Caco-2 (cell line): Measurements from ENCODE around the gene EIF4E3. TPM values are rescaled to one million over a fixed set of nuclear protein-coding genes. Genes with fewer than 3 reads are reported as not detected.

ENCODE experiments used
- BruUV-seq: library from RNA; stranded (reverse); fragments of 400-500 nt; replicated peaks from 2 replicates; lab custom pipeline; 2021; lab: Mats Ljungman, UMichigan
- CTCF ChIA-PET: fragments of 300-600 bp; sonication (Branson Sonifier 250); formaldehyde crosslinking; loops from one replicate; lab custom pipeline; 2022; ENCODE audit warnings: antibody characterized with exemption; lab: Charles Lee
- POLR2A ChIA-PET: fragments of 300-600 bp; sonication (Branson Sonifier 250); formaldehyde crosslinking; loops from one replicate; lab custom pipeline; 2022; ENCODE audit warnings: antibody characterized with exemption; lab: Charles Lee
- DNase-seq, 2 experiments: peaks; one replicate each; pipeline versions ENCODE4 v3.0.0 to v3.0.0-alpha.2; 2020 to 2022
- H3K27me3 ChIP-seq: replicated peaks from 2 replicates; pipeline ENCODE4 v1.6.0; 2011; ENCODE audit warnings: low read length; ENCODE audit not compliant: control insufficient read depth, insufficient read depth
- H3K36me3 ChIP-seq: 2 replicates; pipeline ENCODE4 v1.5.1; 2011; ENCODE audit warnings: low read length; ENCODE audit not compliant: control insufficient read depth, insufficient read depth
- H3K4me1 ChIP-seq: fragments of 250-450 bp; sonication (Bioruptor Pico); 2 replicates; pipeline ENCODE4 v1.5.1; 2020; ENCODE audit warnings: mild to moderate bottlenecking
- H3K4me3 ChIP-seq: 2 replicates; pipeline ENCODE4 v1.5.1; 2011; ENCODE audit warnings: low read depth, mild to moderate bottlenecking, control low read depth, low read length
- H3K9me3 ChIP-seq: fragments of 250-450 bp; sonication (Bioruptor Pico); 2 replicates; pipeline ENCODE4 v1.5.1; 2020; ENCODE audit warnings: mild to moderate bottlenecking, moderate library complexity
- H3K27ac Mint-ChIP-seq: one replicate; pipeline ENCODE4 v1.8.0; 2022; ENCODE audit warnings: mixed read lengths; ENCODE audit not compliant: unreplicated experiment
- H3K27me3 Mint-ChIP-seq: one replicate; pipeline ENCODE4 v1.8.0; 2022; ENCODE audit warnings: mixed read lengths; ENCODE audit not compliant: insufficient read depth, unreplicated experiment
- H3K36me3 Mint-ChIP-seq: one replicate; pipeline ENCODE4 v1.8.0; 2022; ENCODE audit warnings: mild to moderate bottlenecking, mixed read lengths; ENCODE audit not compliant: insufficient read depth, unreplicated experiment
- H3K4me1 Mint-ChIP-seq: one replicate; pipeline ENCODE4 v1.8.0; 2022; ENCODE audit warnings: low read depth, mixed read lengths; ENCODE audit not compliant: unreplicated experiment
- H3K4me3 Mint-ChIP-seq: one replicate; pipeline ENCODE4 v1.8.0; 2022; ENCODE audit warnings: mild to moderate bottlenecking, moderate library complexity, mixed read lengths; ENCODE audit not compliant: unreplicated experiment
- H3K9me3 Mint-ChIP-seq: one replicate; pipeline ENCODE4 v1.8.0; 2022; ENCODE audit warnings: mixed read lengths; ENCODE audit not compliant: unreplicated experiment
- CTCF ChIP-seq, 2 experiments: fragments of 200-600 bp in 1 of 2; IDR thresholded peaks; 1 replicate in 1 of 2; 2 replicates in 1 of 2; pipeline versions ENCODE4 v1.5.1 to v1.8.0; 2011 to 2022; ENCODE audit warnings: antibody characterized with exemption in 1 of 2, control low read depth in 1 of 2, inconsistent platforms in 1 of 2, low read depth in 1 of 2, low read length in 1 of 2, mild to moderate bottlenecking in 1 of 2, moderate library complexity in 1 of 2; ENCODE audit not compliant: insufficient read depth in 1 of 2, severe bottlenecking in 1 of 2, unreplicated experiment in 1 of 2
- intact Hi-C: fragments of 100-400 bp; cut with micrococcal nuclease; formaldehyde crosslinking; loops from one replicate; pipeline ENCODE4 v1.10.0; 2022; ENCODE audit not compliant: unreplicated experiment
- total RNA-seq: library from RNA; stranded (reverse); gene quantifications from 2 replicates; pipeline ENCODE4 v1.2.3, GENCODE V29; 2022

Gene EIF4E3
- total RNA-seq, 1 experiment from 2014 or later: 1.7 TPM

GRCh38 chr3:71722693-71723092 lies 2.5 kb downstream of the EIF4E3 start:
- intact Hi-C loops: no loop called here
- H3K27ac Mint-ChIP-seq: no peak overlapping the region
- ChIA-PET CTCF (no interaction called here), POLR2A (no interaction called here)
- no peaks in the 10 kb centered on the region for H3K9me3 ChIP-seq
- BruUV-seq: no TSS peak
- H3K27me3 ChIP-seq: peaks cover 2% of the 10 kb centered on the region
- H3K36me3 ChIP-seq: no peaks in the 10 kb centered on the region
- H3K4me1 ChIP-seq: no peaks in the 10 kb centered on the region
- H3K4me3 Mint-ChIP-seq: no peak overlapping the region
- no peak overlapping the region for H3K4me3 ChIP-seq
- H3K9me3 Mint-ChIP-seq: no peaks in the 10 kb centered on the region
- H3K36me3 Mint-ChIP-seq: no peaks in the 10 kb centered on the region
- DNase-seq: no peak
- H3K27me3 Mint-ChIP-seq: peaks cover 38% of the 10 kb centered on the region
- no peaks in the 10 kb centered on the region for H3K4me1 Mint-ChIP-seq
- no peak for TF ChIP-seq CTCF (IDR thresholded peaks at IDR 0.05; ENCODE audit: insufficient read depth in 1 of 2, low read depth in 1 of 2, low read length in 1 of 2, severe bottlenecking in 1 of 2, unreplicated experiment in 1 of 2)

- H3K9me3 ChIP-seq: no peaks in the 10 kb centered on the region
- no peaks in the 10 kb centered on the region for H3K36me3 ChIP-seq
- Mint-ChIP-seq H3K27ac (no peak overlapping the region), H3K4me1 (no peaks in the 10 kb centered on the region), H3K27me3 (peaks cover 36% of the 10 kb centered on the region), H3K9me3 (no peaks in the 10 kb centered on the region), H3K36me3 (no peaks in the 10 kb centered on the region), H3K4me3 (no peak overlapping the region)
- intact Hi-C loops: no loop called here
- peaks cover 2% of the 10 kb centered on the region for H3K27me3 ChIP-seq
- no peak overlapping the region for H3K4me3 ChIP-seq
- no peak for DNase-seq
- ChIA-PET POLR2A (no interaction called here), CTCF (interaction anchor here (0.7 kb wide), 1 partner anchor 23 kb away, joined by 3 read pairs; no protein-coding TSS in a partner anchor)
- no TSS peak for BruUV-seq
- H3K4me1 ChIP-seq: no peaks in the 10 kb centered on the region
- TF ChIP-seq CTCF (IDR thresholded peaks at IDR 0.05; ENCODE audit: insufficient read depth in 1 of 2, low read depth in 1 of 2, low read length in 1 of 2, severe bottlenecking in 1 of 2, unreplicated experiment in 1 of 2): no peak
These were observed 3.5 kb downstream of the EIF4E3 start for GRCh38 chr3:71721651-71722157.

GRCh38 chr3:71721002-71721401 lies 4.2 kb downstream of the EIF4E3 start:
- no peak for TF ChIP-seq CTCF (IDR thresholded peaks at IDR 0.05; ENCODE audit: insufficient read depth in 1 of 2, low read depth in 1 of 2, low read length in 1 of 2, severe bottlenecking in 1 of 2, unreplicated experiment in 1 of 2)
- H3K36me3 Mint-ChIP-seq: no peaks in the 10 kb centered on the region
- no peaks in the 10 kb centered on the region for H3K9me3 Mint-ChIP-seq
- H3K9me3 ChIP-seq: no peaks in the 10 kb centered on the region
- ChIA-PET POLR2A (no interaction called here), CTCF (no interaction called here)
- no peak overlapping the region for H3K4me3 ChIP-seq
- BruUV-seq: no TSS peak
- no peak overlapping the region for H3K27ac Mint-ChIP-seq
- no peak overlapping the region for H3K4me3 Mint-ChIP-seq
- peaks cover 31% of the 10 kb centered on the region for H3K27me3 Mint-ChIP-seq
- peaks cover 2% of the 10 kb centered on the region for H3K27me3 ChIP-seq
- H3K4me1 ChIP-seq: no peaks in the 10 kb centered on the region
- H3K4me1 Mint-ChIP-seq: no peaks in the 10 kb centered on the region
- H3K36me3 ChIP-seq: no peaks in the 10 kb centered on the region
- no peak for DNase-seq
- intact Hi-C loops: no loop called here
